IMR-90 (cell line): Measurements from ENCODE around the gene HS3ST2.

Experiments
- CTCF ChIP-seq: conservative IDR thresholded peaks from 2 replicates; pipeline ENCODE4 v1.5.1; 2012; ENCODE audit warnings: mild to moderate bottlenecking, low read depth, low read length, improper control_type of control experiment
- POLR2A ChIP-seq: IDR thresholded peaks from 2 replicates; pipeline ENCODE4 v1.6.1; 2012; ENCODE audit warnings: mild to moderate bottlenecking, low read depth, low read length
- RAD21 ChIP-seq: IDR thresholded peaks from 2 replicates; pipeline ENCODE4 v1.6.1; 2012; ENCODE audit warnings: low read length, improper control_type of control experiment
- SMC3 ChIP-seq: fragments of 150-350 bp; IDR thresholded peaks from 2 replicates; pipeline ENCODE4 v1.6.1; 2016; ENCODE audit warnings: low read depth, mild to moderate bottlenecking, antibody characterized with exemption, low read length, moderate library complexity

DNA sequence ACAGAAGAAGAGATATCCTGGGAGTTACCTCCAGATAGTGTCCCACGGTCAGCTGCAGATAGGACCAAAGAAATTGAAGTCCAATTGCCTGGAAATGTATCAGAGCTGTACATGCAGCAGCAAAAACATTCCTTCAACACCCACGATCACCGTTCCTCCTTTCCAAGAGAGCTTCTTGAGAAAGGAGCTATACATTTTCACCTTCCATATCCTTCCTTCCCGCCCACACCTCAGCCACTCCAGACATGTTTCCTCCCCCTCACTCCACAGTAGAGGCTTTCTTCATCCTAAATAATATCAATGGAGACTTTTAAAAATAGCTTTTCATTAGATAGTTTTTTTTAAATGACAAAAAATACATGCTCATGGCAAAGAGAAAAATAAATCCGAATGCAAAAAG lies 87.6 kb downstream of the HS3ST2 start:
- no peak for TF ChIP-seq POLR2A
- TF ChIP-seq CTCF, result no peak
- no peak for TF ChIP-seq RAD21
- TF ChIP-seq SMC3, result no peak
